WTC11 (cell line): ENCODE results near the gene CEP295NL. TPM values are rescaled to one million over a fixed set of nuclear protein-coding genes. Genes with fewer than 3 reads are reported as not detected.

Experiments
- ATAC-seq: fragments of 200-7000 bp; cut with Tn5 transposase; 2 replicates; pipeline ENCODE4 v1.10.0; 2021; ENCODE audit warnings: mild to moderate bottlenecking, moderate library complexity
- CTCF ChIA-PET: fragments of 300-600 bp; sonication (Branson Sonifier 250); formaldehyde crosslinking; loops from one replicate; lab custom pipeline; 2021; ENCODE audit warnings: antibody characterized with exemption; lab: Charles Lee
- POLR2A ChIA-PET: fragments of 350-600 bp; sonication (Branson Sonifier 250); formaldehyde crosslinking; loops from one replicate; lab custom pipeline; 2021; ENCODE audit warnings: antibody characterized with exemption; lab: Charles Lee
- DNase-seq: peaks from one replicate; pipeline ENCODE4 v3.0.0; 2021; ENCODE audit warnings: low spot score
- H3K27ac Mint-ChIP-seq: 2 replicates; pipeline ENCODE4 v1.8.0; 2021; ENCODE audit warnings: mixed read lengths
- H3K27me3 Mint-ChIP-seq: 2 replicates; pipeline ENCODE4 v1.8.0; 2021; ENCODE audit warnings: low read depth, mild to moderate bottlenecking, moderate library complexity, mixed read lengths
- H3K36me3 Mint-ChIP-seq: 2 replicates; pipeline ENCODE4 v1.8.0; 2021; ENCODE audit warnings: mixed read lengths
- H3K4me1 Mint-ChIP-seq: 2 replicates; pipeline ENCODE4 v1.8.0; 2022; ENCODE audit warnings: mixed read lengths
- H3K4me3 Mint-ChIP-seq: 2 replicates; pipeline ENCODE4 v1.8.0; 2021; ENCODE audit warnings: mild to moderate bottlenecking, moderate library complexity, mixed read lengths
- H3K9me3 Mint-ChIP-seq: 2 replicates; pipeline ENCODE4 v1.8.0; 2021; ENCODE audit warnings: mixed read lengths
- CREB1 ChIP-seq: sonication (generic); formaldehyde crosslinking; IDR thresholded peaks from 2 replicates; pipeline ENCODE4 v1.8.0; 2023; ENCODE audit warnings: mild to moderate bottlenecking, missing genetic modification reagents
- HMGA2 ChIP-seq: fragments of 250-450 bp; sonication (Bioruptor Pico); IDR thresholded peaks from 2 replicates; pipeline ENCODE4 v1.4.0; 2021; ENCODE audit warnings: mild to moderate bottlenecking, moderate library complexity
- JUN ChIP-seq: sonication (generic); formaldehyde crosslinking; IDR thresholded peaks from 2 replicates; pipeline ENCODE4 v1.8.0; 2023; ENCODE audit warnings: mild to moderate bottlenecking, missing genetic modification reagents
- MXD4 ChIP-seq: fragments of 250-450 bp; sonication (Bioruptor Pico); IDR thresholded peaks from 2 replicates; pipeline ENCODE4 v1.8.0; 2021; ENCODE audit warnings: mild to moderate bottlenecking, moderate library complexity, borderline replicate concordance
- NFE2L1 ChIP-seq: sonication (generic); formaldehyde crosslinking; IDR thresholded peaks from 2 replicates; pipeline ENCODE4 v1.8.1; 2023; ENCODE audit warnings: missing genetic modification reagents
- SMAD3 ChIP-seq: sonication (generic); formaldehyde crosslinking; IDR thresholded peaks from 2 replicates; pipeline ENCODE4 v1.8.0; 2022; ENCODE audit warnings: missing genetic modification reagents, mild to moderate bottlenecking, borderline replicate concordance
- SP1 ChIP-seq: sonication (generic); formaldehyde crosslinking; conservative IDR thresholded peaks from 2 replicates; pipeline ENCODE4 v1.8.1; 2022; ENCODE audit warnings: missing genetic modification reagents
- TEAD4 ChIP-seq: sonication (generic); formaldehyde crosslinking; IDR thresholded peaks from 2 replicates; pipeline ENCODE4 v1.8.0; 2022; ENCODE audit warnings: mild to moderate bottlenecking, missing genetic modification reagents
- ZBTB21 ChIP-seq: sonication (generic); formaldehyde crosslinking; IDR thresholded peaks from 2 replicates; pipeline ENCODE4 v1.8.1; 2023; ENCODE audit warnings: mild to moderate bottlenecking, missing genetic modification reagents, borderline replicate concordance
- ZNF263 ChIP-seq: sonication (generic); formaldehyde crosslinking; IDR thresholded peaks from 2 replicates; pipeline ENCODE4 v1.8.1; 2022; ENCODE audit warnings: low read depth, mild to moderate bottlenecking, moderate library complexity, missing genetic modification reagents
- total RNA-seq: library from RNA; stranded (reverse); gene quantifications from 3 replicates; pipeline ENCODE4 v1.2.3, GENCODE V29; 2021
- TF ChIP-seq, protein P1 (sequence below): fragments of 250-450 bp; sonication (Bioruptor Pico); IDR thresholded peaks from 2 replicates; pipeline ENCODE4 v1.9.0; 2021; ENCODE audit warnings: moderate library complexity, mild to moderate bottlenecking, inconsistent platforms, borderline replicate concordance
- TF ChIP-seq, protein P2 (sequence below): sonication (generic); formaldehyde crosslinking; IDR thresholded peaks from 2 replicates; pipeline ENCODE4 v1.8.0; 2023; ENCODE audit warnings: mild to moderate bottlenecking, missing genetic modification reagents
- TF ChIP-seq, protein P3 (sequence below): fragments of 250-450 bp; sonication (Bioruptor Pico); conservative IDR thresholded peaks from 2 replicates; pipeline ENCODE4 v1.9.0; 2021; ENCODE audit warnings: mild to moderate bottlenecking
- TF ChIP-seq, protein P4 (sequence below): sonication (generic); formaldehyde crosslinking; IDR thresholded peaks from 2 replicates; pipeline ENCODE4 v1.8.1; 2023; ENCODE audit warnings: mild to moderate bottlenecking, missing genetic modification reagents, borderline replicate concordance

CEP295NL gene
- total RNA-seq, 1 experiment from 2014 or later = 0.61 TPM

- no peak overlapping the region for H3K27ac Mint-ChIP-seq
- ATAC-seq = no peak
Observed at GRCh38 chr17:78859051-78859450, 44.0 kb downstream of the CEP295NL start.

DNA sequence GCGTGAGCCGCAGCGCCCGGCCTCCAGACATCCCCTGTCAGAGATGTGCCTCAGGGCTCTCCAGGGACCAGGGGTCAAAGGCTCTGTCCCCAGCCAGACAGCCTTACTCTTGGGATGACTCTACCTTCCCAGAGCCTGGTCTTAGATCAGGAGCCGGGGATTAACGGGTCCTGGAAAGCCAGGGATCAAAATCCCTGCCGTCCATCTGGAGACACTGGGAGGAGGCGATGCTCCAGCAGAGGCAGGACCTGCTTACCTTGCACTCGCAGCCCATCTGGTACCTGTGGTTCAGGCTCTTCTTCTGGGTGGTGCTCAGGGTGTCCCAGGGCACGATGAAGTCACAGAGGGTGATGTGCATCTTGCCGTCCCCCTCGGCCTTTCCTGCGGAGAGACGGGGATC lies 45.7 kb downstream of the CEP295NL start:
- Mint-ChIP-seq H3K27me3 (no peaks in the 10 kb centered on the region), H3K36me3 (no peaks in the 10 kb centered on the region; the same call in 1 of the 2 replicates), H3K4me1 (peaks cover 2% of the 10 kb centered on the region; the same call in 1 of the 2 replicates), H3K9me3 (no peaks in the 10 kb centered on the region), H3K4me3 (no peak overlapping the region), H3K27ac (no peak overlapping the region)
- POLR2A ChIA-PET = no interaction called here
- CTCF ChIA-PET = interaction anchor here (2.7 kb wide), 1 partner anchor 9 kb away, joined by 9 read pairs; no protein-coding TSS in a partner anchor
- ATAC-seq (no peak), DNase-seq (no peak)
- no peak for TF ChIP-seq ZBTB21 (CRISPR knock-in tag)
- TF ChIP-seq JUN (CRISPR knock-in tag) = no peak
- no peak for TF ChIP-seq HMGA2 (CRISPR knock-in tag)
- no peak for TF ChIP-seq NFE2L1 (CRISPR knock-in tag)
- TF ChIP-seq, protein P1, sequence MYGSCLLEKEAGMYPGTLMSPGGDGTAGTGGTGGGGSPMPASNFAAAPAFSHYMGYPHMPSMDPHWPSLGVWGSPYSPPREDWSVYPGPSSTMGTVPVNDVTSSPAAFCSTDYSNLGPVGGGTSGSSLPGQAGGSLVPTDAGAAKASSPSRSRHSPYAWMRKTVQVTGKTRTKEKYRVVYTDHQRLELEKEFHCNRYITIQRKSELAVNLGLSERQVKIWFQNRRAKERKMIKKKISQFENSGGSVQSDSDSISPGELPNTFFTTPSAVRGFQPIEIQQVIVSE (CRISPR knock-in tag) = no peak
- TF ChIP-seq, protein P2, sequence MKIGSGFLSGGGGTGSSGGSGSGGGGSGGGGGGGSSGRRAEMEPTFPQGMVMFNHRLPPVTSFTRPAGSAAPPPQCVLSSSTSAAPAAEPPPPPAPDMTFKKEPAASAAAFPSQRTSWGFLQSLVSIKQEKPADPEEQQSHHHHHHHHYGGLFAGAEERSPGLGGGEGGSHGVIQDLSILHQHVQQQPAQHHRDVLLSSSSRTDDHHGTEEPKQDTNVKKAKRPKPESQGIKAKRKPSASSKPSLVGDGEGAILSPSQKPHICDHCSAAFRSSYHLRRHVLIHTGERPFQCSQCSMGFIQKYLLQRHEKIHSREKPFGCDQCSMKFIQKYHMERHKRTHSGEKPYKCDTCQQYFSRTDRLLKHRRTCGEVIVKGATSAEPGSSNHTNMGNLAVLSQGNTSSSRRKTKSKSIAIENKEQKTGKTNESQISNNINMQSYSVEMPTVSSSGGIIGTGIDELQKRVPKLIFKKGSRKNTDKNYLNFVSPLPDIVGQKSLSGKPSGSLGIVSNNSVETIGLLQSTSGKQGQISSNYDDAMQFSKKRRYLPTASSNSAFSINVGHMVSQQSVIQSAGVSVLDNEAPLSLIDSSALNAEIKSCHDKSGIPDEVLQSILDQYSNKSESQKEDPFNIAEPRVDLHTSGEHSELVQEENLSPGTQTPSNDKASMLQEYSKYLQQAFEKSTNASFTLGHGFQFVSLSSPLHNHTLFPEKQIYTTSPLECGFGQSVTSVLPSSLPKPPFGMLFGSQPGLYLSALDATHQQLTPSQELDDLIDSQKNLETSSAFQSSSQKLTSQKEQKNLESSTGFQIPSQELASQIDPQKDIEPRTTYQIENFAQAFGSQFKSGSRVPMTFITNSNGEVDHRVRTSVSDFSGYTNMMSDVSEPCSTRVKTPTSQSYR (CRISPR knock-in tag) = no peak
- TF ChIP-seq CREB1 (CRISPR knock-in tag) = no peak
- TF ChIP-seq, protein P3, sequence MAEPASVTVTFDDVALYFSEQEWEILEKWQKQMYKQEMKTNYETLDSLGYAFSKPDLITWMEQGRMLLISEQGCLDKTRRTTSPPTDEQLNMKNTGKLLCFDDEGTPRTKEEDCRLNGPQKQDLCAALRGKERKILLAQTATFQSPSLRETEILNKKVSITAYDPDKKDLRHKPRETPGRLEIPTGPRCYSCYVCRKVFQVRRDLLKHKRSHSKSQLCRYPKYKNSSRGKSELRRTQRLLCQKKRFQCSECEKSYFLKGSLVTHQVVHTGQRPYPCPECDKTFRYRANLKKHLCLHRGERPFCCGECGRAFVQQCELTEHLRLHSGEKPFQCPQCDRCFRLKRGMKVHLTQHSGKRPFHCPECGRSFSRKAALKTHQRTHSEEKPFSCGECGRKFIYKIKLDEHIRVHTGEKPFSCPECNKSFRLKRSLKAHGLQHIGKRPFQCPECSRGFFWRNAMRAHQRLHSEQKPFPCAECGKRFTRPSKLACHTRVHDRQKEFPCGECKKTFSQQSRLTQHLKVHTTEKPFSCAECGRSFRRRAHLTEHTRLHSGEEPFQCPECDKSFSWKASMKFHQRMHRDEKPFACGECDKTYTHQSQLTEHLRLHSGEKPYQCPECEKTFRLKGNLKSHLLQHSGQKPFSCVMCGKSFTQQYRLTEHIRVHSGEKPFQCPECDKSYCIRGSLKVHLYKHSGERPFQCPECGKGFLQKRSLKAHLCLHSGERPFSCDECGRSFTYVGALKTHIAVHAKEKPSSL (CRISPR knock-in tag) = no peak
- TF ChIP-seq MXD4 (CRISPR knock-in tag) = no peak

More at GRCh38 chr17:78859051-78859450, 44.0 kb downstream of the CEP295NL start:
- no peak for DNase-seq
- POLR2A ChIA-PET = no interaction called here
- Mint-ChIP-seq H3K27me3 (no peaks in the 10 kb centered on the region), H3K4me1 (no peaks in the 10 kb centered on the region), H3K36me3 (peaks cover 4% of the 10 kb centered on the region; the same call in 1 of the 2 replicates), H3K4me3 (no peak overlapping the region), H3K9me3 (no peaks in the 10 kb centered on the region)
- CTCF ChIA-PET = interaction anchor here (0.9 kb wide), 1 partner anchor 15 kb away, joined by 3 read pairs; no protein-coding TSS in a partner anchor
- TF ChIP-seq SP1 (no peak), TEAD4 (CRISPR knock-in tag) (no peak), ZNF263 (CRISPR knock-in tag) (no peak), SMAD3 (CRISPR knock-in tag) (no peak)
- TF ChIP-seq, protein P4, sequence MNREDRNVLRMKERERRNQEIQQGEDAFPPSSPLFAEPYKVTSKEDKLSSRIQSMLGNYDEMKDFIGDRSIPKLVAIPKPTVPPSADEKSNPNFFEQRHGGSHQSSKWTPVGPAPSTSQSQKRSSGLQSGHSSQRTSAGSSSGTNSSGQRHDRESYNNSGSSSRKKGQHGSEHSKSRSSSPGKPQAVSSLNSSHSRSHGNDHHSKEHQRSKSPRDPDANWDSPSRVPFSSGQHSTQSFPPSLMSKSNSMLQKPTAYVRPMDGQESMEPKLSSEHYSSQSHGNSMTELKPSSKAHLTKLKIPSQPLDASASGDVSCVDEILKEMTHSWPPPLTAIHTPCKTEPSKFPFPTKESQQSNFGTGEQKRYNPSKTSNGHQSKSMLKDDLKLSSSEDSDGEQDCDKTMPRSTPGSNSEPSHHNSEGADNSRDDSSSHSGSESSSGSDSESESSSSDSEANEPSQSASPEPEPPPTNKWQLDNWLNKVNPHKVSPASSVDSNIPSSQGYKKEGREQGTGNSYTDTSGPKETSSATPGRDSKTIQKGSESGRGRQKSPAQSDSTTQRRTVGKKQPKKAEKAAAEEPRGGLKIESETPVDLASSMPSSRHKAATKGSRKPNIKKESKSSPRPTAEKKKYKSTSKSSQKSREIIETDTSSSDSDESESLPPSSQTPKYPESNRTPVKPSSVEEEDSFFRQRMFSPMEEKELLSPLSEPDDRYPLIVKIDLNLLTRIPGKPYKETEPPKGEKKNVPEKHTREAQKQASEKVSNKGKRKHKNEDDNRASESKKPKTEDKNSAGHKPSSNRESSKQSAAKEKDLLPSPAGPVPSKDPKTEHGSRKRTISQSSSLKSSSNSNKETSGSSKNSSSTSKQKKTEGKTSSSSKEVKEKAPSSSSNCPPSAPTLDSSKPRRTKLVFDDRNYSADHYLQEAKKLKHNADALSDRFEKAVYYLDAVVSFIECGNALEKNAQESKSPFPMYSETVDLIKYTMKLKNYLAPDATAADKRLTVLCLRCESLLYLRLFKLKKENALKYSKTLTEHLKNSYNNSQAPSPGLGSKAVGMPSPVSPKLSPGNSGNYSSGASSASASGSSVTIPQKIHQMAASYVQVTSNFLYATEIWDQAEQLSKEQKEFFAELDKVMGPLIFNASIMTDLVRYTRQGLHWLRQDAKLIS = no peak
